Stimulated activated CD8-positive, alpha-beta memory T cell treated with anti-CD3 and anti-CD28 coated beads, Interleukin-2, amount 100 ng/mL, for 48 hours (primary cell): ENCODE data around the gene AIRE.

Experiments used
- DNase-seq, 2 donors: peaks; one replicate each; pipeline ENCODE4 v3.0.0-alpha.2; 2020; ENCODE audit warnings: low read depth in 2 of 2

AIRE gene

DNA sequence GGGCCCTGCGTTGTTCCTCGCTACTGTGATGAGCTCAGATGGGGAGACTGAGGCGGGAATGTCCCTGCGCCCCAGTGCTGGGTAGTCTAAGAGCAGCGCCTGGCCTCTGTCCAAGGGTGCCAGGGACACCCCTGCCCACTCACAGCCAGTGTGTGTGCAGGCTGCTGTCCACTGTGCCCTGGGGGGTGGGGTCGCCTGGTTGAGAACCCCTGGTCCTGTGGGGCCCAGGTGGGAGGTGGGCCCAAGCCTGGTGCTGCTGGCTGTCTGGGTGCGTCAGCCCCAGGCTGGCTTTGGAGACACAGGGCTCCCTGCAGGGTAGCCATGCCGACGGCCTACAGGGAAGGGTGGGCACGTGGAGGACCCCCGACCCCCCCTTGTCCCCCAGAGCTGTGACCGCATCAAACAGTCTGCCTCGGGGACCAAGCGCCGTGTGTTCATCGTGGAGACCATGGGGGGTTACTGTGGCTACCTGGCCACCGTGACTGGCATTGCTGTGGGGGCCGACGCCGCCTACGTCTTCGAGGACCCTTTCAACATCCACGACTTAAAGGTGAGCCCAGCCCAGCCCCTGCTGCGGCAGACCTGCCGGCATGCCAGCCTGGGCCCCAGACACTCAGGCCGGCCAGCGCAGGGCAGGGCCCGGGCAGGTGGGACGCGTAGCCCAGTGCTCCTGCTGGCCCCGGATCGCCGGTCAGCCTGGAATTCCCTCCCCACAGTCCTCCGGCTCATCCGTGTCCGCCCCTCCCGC is 38.6 kb downstream of the AIRE start:
- no peak for DNase-seq

DNA sequence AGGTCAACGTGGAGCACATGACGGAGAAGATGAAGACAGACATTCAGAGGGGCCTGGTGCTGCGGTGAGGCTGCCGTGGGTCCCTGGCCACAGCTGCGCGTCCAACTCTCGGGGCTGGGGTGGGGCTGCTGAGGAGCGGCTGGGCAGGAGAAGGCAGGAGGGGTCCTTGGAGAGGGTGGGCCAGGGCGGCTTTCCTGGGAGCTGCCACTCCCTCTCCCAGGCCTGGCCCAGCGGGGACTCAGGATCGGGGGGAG is 39.1 kb downstream of the AIRE start:
- DNase-seq: no peak

DNA sequence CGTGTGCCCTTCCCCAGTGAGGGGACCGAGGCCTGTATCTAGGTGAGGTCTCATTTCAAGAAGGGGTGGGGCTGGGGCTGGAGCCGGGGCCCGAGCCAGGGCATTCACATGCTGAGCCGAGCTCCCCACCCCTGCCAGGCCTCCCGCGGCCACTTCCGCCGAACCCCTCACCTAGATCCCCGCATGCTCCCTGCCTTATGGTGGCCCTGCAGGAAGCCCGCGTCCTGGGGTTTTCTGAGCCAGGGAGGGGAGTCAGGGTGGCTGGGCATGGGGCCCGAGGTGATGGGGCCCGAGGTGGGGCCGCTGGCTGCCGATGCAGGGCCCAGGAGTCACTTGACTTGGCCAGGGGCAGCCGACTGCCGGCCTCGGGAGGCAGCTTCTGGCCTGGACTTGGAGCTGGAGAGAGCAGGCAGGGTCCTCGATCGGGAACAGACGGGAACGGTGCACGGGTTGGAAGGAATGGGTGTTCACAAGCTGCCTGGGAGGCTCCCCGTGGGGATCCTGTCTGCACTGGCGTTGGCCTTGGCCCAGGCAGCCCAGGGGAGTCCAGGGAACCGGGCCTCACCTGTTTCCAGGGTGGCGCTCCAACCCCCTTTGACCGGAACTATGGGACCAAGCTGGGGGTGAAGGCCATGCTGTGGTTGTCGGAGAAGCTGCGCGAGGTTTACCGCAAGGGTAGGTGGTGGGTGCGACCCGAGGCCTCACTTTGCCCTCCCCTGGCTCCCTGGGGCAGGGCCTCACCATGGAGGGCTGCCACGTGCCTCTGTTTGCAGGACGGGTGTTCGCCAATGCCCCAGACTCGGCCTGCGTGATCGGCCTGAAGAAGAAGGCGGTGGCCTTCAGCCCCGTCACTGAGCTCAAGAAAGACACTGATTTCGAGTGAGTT is 40.0 kb downstream of the AIRE start:
- no peak for DNase-seq

DNA sequence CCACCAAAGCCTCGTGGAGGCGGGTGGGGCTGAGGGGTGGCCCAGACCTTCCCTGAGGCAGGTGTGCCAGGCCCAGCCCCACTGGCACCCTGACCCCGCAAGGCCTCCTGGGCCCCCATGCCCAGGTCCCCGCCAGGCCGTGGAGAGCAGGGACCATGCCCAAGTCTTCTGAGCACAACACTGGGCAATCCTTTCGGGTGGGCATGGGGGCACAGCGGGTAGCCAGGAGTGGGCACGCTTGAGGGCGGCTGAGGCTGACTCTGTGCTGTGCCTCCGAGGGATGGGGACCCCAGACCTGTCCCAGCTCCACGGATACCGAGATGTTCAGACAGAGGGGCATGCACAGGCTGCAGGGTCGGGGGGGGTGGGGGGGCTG is 40.6 kb downstream of the AIRE start:
- no peak for DNase-seq

DNA sequence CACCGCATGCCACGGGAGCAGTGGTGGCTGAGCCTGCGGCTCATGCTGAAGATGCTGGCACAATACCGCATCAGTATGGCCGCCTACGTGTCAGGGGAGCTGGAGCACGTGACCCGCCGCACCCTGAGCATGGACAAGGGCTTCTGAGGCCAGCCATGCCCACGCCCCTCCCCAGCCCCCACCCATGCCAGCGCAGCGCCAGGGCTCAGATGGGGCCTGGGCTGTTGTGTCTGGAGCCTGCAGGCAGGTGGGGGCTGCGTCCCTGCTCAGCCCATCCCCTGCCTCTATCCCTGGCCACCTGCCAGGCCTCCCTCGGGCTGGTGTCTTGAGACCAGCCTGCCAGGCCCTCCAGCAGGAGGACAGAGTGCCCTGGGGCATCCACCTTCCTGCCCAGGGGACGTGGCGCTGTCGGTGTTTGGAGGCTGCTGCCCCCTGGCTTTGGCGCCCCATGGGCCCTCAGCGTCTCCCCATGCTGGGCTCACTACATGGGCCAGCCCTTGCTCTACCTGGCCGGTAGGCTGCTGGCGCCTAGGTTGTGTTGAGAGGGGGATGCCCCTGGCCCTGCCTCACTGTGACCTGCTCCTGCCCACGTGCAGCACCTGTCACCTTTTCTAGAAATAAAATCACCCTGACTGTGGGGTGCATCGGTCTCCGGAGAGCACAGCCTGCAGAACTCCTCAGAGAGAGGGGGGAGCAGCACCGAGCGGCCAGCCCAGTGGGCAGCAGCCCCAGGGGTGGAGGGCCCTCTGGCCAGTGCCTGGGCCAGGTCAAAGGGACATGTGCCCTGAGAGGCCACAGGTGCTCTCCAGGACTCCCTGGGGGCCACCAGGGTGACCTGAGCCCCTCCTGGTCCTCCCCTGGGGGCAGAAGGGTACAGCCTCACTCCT is 41.3 kb downstream of the AIRE start:
- DNase-seq: no peak

DNA sequence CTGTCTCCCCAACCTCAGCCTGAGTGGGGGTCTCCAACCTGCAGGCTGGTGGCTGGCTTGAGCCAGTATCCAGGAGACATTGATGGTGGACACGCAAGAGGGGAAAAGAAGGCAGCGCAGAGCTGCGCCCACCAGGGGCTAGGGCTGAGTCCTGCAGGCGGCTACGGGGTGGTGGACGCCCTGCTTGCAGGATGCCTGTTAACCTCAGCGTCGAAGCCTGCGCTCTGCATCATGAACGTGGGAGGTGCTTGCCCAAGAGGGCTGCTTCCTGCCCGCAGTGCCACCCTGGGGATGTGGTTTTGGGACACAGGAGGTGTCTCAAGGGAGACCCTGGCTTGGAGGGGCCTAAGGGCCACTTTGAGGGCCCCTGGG is 41.9 kb downstream of the AIRE start:
- DNase-seq: no peak

DNA sequence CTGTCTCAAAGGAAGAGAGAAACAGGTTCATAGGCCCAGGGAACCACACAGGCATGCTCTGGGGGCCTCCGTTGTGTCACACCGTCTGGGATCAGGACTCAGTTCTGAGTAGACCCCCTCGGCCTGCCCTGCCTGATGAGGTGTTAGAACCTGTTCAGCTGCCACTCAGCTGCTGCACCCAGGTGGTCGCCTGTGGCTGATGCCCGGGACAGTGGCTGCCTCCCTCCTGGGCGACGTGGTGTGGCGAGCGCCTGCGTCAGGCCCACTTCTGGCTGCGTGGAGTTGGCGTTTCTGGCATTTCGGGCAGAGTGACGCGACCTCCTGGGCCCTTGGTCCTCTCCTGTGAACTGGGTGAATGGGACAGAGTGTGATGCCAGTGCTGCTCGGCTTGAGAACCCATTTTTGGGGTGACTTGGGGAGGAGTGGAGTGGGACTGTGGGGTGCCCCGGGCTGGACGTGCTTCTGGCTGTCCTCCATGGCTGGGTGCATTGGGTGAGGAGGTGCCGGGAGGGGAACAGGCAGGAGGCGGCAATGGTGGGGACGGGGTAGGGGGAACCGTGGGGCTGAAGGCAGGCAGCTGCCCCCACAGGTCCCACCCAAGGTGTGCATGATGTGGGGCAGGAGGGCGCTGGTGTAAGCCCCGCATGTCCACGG is 42.7 kb downstream of the AIRE start:
- no peak for DNase-seq

DNA sequence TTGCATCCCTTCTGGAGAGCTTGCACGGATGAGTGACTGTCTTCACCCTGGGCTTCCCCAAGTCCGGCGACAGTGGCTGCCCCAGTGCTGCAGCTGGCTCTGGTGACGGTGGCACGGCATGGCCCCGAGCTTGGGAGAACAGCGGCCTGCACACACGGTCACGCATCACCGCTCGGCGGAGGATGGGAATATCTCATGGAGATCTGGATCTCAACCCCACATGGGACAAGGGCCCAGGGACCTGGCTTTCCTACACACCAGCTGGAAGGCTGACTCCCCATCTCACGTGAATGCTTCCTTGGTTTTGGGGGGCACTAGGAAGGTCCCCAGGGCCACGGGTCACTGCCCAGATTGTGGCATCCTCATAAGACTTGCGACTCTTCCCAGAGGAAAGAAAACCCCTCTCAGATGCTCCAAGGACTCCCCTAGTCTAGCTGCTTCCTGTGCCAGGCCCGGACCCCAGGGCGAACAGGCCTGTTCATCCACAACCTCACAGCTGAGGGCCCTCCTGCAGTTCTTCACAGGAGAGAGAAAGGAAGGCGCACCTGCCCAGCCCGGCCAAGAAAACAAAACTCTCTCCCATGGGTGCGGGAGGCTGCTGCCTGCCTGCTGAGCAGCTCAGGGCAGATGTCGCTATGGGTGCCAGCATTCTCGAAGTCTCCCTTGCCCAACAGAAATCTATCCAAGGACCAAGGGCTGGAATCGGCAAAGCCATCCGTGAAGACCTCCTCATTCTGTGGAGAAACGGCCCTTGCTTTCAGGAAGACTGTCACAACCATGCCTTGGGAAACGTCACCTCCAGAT is 43.6 kb downstream of the AIRE start:
- DNase-seq: no peak

DNA sequence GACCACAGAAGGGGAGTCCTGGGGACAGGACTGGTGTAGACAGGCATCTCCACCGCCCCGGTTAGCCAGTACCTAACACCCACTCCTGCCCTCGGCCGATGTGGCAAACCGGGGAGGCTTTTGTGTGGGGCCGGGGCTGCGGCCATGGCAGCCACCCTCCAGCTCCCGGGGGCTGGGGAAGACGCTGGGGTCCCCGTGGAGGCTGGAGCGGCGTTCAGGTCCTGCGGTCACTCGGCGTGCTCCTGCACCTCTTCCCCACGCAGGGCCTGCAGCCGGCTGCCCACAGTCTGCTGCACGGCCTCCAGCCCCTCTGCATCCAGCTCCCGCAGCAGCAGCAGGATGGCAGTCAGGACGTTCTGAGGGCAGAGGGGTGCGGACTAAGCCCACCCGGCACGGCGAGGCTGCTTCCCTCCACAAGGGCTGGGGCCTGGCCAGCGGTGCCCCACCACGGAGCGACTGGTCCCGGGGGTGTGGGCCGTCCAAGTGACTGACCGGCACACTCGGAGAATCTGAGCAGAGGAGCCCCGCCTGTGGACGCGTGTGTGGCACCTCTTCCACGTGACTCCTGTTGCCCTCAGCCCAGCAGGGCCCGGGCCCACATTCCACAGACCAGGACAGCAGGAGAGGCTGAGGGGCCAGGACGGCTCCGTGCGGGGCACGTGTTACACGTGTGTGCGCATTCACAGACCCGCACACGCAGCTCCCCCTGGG is 44.5 kb downstream of the AIRE start:
- no peak for DNase-seq

DNA sequence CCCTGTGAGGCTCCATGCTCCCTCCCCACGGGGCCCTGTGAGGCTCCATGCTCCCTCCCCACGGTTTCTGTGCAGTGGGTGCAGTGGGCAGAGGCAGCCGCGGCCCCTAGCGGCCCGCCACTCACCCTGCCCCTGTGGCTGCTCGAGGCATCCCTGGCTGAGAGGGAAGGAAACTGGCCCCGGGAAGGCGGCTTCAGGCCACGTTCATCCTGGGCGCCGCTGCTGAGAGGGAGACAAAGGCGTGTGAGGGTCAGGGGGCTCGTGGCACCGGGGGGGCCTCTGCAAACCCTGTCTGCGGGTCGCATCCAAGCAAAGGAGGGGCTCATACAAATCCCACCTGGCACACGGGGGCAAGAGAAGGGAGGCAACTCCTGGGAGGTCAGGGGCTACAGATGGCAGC is 45.0 kb downstream of the AIRE start:
- DNase-seq: no peak

DNA sequence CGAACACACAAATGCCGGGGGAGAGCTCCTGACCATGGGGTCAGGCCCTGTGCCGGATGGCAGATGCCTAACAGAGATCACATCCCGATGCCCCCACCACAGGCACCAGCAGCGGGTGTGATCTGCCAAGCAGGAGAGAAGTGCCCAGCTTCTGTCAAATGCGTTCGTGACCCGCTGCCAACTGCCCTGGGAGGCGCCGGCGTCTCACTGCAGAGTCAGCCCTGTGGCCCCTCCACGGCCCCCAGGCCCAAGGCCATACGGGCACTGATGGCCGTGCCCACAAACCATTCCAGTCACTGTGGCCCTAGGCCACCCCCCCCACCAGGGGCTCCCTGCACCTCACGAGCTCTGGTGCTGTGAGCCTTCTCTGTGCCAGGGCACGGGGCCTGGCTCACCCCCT is 45.5 kb downstream of the AIRE start:
- no peak for DNase-seq

DNA sequence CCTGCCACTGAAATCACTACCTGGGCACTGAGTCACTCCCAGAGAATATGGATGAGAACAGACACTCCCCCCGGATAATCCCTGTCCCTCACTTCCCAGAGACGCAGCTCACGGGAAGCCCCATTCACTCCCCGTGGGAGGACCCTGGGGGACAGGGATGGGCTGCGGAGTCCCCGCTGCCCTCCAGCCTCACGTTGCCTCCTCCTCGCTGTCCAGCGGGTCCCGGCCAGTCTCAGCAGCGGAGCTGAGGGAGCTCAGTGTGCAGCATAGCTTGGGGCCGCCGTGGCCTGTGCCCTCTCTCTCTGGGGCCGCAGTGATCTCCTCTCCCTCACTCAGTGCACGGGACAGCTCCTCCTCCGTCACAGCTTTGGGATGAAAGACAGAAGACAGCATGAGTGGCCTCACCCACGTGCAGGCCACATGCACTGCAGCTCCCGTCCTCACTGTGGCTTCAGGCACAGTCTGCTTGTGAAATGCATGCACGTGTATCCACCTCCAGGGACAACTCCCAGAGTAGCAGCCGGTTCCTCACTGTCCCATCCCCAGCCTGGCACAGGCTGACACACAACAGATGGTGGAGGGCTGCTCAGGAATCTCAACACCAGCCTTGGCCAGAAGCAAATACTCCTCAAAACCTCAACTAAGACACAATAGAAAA is 46.1 kb downstream of the AIRE start:
- no peak for DNase-seq

DNA sequence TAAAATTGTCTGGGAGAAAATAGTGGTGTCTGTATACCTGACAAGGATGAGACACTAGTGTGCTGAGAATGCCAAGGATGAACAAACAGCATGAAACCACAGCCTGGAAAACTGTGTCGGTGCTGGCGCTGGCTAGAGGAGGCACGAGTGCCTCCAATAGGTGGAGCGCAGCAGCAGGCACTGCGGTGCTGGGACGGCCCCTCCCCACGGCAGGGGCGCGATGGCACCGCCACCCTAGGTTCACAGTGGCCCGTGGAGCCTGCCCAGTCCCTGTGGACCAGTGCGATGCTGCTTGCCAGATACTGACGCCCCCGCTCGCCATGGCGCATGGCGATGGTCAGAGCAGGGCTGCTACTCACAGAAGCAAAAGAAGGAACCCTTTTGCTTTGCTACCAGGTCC is 46.7 kb downstream of the AIRE start:
- no peak for DNase-seq

DNA sequence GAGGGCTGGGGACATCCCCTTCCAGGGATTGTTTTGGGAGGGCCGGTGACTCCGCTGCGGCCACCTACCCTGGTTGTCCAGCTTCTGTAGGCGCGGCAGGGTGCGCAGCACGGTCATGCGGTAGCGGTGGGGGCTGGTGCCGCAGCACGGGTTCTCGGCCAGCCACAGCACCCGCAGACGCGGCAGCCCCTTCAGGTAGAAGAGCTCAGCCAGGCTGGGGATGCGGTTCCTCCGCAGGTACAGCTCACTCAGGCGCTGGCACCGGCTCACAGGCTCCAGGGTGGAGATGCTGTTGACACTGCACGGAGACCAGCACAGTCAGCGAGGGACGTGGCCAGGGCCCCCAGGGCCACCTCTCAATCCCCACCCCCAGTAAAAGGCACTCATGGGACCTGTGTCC is 47.3 kb downstream of the AIRE start:
- DNase-seq: no peak

DNA sequence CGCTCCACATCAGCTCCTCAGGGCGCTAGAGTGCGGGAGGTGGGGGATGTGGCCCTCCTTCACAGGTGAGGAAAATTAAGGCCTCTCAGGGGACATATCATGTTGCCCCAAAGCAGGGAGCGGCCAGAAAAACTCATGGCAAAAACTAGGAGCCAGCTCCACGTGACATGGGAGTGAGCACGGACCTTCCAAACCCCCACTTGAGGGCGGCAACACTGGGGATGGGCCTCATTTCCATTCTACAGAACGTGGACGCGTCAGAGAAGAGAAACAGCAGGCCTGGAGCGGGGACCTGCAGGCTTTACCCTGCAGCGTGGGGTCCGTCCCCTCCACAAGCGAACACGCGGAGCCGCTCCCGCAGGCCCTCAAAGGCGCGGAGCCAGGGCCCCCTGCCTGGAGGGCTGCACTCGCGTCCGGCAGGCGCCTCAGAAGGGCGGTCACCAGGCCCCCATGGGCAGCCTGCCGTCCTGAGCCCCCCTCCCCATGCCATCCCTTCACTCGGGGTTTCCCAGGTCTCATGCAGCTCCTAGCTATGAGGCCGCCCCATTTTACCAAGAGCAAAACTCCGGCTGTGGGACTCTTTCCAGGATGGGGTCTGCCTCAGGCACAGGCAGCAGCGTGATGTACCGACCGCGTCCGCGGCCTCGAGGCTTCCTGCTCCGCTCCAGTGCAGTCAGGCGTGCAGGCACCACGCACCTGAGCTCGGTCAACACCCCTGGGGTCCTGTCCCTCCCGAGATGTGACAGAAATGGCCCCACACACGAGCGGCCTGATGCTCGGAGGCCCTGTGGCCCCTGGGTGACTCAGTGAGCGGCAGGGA is 48.0 kb downstream of the AIRE start:
- no peak for DNase-seq

DNA sequence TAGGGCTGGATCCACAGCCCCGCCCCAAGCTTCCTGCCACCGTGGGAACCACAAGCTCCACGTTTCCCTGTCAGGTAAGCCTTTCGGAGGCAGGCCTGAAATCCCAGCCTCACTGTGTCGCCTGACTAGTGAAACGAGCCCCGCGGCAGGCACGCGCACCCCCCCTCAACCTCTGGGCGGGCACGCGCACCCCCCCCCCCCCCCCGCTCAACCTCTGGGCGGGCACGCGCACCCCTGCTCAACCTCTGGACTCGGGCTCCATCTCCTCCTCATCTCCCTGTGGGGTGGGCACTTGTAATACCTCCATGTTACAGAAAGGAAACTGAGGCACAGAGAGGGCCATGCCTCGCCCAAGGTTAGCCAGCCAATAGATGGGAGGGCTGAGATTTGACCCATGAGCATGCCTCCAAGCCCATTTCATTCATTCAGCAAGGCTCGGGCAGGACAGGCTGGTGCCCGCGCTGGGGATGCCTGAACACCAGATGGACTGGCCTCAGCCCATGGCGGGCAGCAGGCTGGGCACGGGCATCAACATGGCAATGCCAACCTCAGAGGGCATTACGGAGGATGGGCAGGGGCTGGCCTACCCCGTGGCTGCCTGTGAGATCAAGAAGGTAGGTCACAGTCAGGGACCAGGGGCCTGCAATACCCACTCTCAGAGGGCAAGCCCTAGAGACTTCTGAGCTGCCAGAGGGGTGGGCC is 48.8 kb downstream of the AIRE start:
- no peak for DNase-seq

DNA sequence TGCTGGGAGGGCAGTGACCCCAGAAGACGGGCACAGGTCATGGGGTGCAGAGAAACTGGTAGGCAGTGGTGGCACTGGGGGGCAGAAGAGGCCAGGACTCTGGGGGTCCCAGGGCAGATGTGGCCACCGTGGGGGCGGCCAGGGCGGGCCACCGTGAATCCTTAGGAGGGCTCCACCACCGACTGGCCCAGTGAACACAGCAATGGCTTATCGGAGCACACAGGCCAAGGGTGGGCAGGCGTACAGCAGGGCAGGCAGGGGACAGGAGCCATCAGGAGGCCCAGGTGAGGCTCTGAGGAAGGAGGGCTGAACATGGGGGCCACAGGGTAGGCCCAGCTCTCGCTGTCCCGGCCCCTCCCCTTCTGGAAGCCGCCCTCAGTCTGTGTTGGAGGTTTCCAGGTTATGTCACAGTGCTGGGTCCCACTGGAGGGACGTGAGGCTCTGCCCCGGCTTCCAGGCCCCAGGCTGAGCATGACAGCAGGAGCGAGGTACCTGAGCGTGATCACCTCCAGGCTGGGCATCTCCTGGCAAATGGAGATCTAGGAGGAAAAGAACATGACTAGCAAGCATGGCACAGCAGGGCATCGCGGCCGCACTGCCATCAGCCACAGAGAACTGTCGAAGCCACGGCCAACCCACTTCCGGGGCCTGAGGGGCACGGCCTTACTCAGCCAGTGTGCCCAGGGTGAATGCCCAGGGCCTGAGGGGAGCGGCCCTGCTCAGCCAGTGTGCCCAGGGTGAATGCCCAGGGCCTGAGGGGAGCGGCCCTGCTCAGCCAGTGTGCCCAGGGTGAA is 49.8 kb downstream of the AIRE start:
- DNase-seq: no peak

DNA sequence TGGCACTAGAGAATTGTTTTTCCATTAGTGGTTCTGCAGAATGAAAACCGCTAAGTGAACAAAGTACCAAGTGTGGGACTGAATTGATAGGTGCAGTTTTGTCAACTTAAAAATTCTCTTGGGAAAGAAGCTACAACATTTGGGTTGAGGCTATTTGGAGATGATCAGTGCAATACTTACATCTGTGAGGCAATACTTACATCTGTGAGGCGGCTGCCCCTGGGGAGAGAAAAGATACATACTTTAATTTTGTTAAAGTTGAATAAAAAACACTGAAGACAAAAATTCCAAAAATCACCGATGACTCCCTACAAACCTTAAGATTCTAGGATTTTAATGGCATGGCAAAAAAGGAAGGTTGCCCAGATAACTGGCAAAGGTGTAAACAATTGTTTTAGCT is 51.8 kb downstream of the AIRE start:
- DNase-seq: no peak
